HG02678 (cell line): Measurements from ENCODE around the gene NTM.
"Not testable (repeated sequence)": the region's sequence is repeated elsewhere in the genome, so short reads cannot be mapped to it uniquely, and the experiment has no call there.

ENCODE experiments used
- ATAC-seq: cut with Tn5 transposase; IDR thresholded peaks from one replicate; pipeline ENCODE4 v1.9.1; 2021; ENCODE audit warnings: mild to moderate bottlenecking, moderate library complexity; ENCODE audit not compliant: unreplicated experiment

The NTM gene

DNA sequence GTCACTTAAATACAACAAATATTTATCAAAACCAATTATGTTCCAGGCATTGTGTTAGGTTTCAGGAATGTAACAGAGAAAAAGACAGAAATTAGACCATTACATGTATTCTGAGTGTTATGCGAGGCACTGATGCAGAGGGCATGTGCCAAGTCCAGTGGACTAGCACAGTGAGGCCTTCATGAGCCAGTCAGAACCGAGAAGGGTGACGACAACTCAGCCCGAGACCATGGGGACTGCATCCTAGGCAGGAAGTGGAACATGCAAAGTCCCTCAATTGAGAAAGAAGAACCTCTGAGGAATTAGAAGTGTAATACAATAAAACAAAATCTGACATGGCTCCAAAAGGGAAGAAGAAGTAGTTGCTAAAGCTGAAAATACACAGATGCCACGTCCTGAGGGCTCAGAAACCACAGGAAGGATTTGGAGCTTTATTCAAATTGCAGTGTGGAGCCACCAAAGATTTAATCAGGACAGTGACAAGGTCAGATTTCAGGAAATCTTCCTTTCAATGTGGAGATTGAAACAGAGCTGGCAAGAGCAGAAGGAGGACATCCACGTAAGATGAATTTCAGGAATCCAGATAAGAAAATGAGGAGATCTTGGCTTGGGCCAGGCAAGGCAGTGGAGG is 529.6 kb downstream of the NTM start:
- ATAC-seq, result no peak

DNA sequence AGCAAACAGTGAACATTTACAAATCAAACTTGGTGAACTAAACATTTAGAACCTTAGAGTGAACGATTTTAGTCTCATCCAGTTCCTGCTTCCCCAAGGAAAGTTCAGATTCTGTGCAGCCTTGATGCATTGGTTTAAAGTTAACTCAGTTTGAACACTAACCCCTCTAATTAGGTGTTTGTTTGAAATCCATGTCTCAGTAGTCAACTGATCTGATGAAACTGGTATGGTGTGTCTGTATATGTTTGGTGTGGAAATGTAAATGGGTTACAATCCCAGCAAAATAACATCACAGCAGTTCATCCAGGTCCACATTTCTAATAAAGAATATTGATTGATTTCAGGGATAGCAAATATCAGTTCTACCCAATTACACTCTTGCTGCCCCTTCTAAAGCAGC is 532.0 kb downstream of the NTM start:
- ATAC-seq, result no peak

DNA sequence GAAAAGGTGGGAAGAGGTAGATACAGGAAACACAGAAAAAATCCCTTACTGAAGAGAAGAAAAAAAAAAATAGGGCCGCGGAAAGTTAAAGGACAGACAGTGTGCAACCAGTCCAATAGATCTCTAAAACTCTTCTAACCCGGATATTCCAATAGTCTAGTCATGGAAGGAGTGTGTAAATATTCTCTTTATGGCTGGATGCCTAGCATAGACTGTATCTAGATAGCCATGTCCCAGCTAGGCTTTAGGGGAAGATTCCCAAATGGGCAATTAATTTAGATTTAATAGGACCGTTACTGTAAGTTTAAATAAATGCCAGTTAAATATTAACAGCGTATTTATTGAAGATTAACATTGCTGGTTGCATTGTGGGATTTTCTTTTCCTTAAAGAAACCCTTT is 532.7 kb downstream of the NTM start:
- ATAC-seq, result no peak

DNA sequence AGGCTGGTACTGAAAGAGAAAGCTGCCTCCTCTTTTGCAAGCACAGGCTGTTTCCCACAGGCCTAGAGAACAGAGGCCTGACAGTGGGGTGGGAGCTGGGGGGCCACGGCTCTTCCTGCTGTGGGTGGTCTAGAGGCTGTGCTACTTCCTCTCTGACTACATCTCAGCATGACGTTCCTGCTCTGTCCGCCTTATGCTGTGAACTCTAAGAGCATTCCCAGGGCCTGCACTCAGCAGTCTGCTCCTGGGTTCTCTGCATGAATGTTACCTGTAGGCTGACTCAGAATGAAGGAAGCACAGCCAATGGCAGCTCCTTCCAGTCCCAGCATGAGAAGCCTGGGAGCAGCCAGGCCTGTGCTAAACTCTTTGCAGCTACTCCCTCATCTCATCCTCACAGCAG is 534.3 kb downstream of the NTM start:
- no peak for ATAC-seq

DNA sequence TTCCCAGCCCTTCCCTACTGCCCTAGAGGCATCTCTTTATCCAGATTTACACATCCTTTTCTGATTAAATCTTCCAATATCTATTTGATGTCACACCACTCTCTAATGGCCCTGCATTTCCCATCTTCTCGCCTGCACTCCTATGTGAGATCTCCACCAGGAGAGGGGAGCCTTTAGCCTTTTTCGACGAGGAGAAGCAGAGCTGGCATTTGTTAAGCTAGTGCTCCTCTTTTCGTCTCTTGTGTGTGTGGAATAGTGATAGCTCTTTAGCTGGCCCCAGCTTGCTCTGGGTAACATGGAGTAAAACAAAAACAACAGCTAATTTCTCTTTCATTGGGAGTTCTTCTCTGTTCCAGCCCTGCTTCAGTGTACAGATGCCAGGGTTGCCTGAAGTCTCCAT is 536.5 kb downstream of the NTM start:
- ATAC-seq, result no peak

DNA sequence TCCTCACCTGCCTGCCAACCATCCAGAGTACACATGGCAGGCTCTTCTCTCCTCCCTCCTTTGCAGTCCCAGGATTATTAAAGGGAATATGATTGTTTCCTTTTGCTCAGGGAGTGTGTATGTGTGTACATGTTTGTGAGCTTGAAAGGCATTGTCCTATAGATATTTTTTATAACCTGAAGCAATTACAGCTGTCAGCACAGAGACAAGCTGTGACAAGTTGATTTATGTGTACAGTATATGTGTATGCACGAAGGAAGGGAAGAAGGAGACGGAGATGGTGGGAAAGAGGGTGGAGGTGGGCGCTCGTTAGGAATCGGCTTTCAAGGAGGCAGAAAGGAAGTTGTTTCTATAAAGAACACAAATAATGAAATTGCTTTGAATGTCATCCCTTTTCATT is 537.0 kb downstream of the NTM start:
- no peak for ATAC-seq

DNA sequence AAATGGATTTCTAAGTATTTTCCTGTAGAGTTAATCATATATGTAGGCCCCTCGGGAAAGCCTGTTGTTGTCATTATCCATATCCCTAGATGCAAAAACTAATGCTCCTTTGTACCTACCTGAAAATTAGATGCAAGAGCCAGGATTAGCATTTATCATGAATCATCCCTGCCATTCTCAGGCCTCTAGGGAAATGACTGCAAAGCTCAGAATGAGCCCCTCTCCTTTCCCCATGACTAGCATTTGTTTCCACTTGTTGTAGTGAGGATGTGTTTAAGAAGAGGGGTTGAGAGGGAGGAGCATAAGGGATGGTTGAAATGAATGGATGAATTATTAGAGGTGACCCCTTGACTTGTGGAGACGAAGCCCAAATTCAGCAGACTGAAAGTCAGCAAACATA is 537.9 kb downstream of the NTM start:
- ATAC-seq, result no peak

DNA sequence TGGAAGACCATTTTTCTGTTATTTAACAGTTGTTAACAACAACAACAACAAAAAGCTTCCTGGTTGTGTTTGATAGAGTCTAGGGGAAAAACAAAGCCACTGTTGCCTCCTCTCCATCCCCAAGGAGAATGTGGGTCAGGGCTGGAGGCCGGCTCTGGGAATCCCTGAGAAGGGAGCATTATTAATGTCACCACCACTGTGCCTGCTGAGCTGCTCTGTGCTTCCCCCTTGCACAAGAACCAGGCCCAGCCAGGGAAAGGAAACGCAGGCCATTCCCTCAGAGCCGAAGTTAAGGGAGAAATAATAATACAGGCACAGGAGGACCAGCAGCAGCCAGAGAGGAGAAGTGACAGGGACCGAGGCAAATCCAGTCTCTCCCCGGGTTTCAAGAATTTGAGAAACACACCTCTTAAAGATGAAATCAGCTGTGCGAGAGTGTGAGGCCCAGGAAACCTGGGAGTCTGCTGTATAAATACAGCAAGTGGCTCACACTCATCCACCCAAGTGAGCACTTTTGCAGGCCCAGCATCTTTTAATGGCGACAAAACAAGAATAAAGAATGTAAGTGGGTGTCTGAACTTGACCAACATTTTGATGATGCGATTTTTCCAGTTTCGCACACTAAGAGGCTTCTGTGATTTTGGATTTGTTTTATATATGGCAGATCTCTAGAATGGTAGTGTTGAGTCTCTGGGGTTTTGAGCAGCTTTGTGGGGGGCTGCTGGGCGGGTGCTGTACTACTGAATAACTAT is 539.2 kb downstream of the NTM start:
- no peak for ATAC-seq

DNA sequence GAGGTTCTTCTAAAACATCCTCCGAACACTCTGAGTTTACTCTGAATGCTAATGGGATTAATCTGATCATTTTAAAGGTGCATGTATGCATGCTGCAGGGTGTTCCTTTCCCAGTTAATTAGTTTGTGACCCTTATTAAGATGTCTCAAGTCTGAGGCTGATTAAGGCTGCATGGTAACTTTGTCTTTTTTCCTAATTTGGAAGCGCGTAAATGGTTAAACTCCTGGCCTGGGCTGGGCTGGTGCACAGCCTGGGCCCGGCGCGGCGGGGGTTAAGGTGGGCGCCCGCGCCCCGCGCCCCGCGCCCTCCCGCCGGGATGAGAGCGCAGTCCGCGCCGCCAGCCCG is 539.7 kb downstream of the NTM start:
- no peak for ATAC-seq

DNA sequence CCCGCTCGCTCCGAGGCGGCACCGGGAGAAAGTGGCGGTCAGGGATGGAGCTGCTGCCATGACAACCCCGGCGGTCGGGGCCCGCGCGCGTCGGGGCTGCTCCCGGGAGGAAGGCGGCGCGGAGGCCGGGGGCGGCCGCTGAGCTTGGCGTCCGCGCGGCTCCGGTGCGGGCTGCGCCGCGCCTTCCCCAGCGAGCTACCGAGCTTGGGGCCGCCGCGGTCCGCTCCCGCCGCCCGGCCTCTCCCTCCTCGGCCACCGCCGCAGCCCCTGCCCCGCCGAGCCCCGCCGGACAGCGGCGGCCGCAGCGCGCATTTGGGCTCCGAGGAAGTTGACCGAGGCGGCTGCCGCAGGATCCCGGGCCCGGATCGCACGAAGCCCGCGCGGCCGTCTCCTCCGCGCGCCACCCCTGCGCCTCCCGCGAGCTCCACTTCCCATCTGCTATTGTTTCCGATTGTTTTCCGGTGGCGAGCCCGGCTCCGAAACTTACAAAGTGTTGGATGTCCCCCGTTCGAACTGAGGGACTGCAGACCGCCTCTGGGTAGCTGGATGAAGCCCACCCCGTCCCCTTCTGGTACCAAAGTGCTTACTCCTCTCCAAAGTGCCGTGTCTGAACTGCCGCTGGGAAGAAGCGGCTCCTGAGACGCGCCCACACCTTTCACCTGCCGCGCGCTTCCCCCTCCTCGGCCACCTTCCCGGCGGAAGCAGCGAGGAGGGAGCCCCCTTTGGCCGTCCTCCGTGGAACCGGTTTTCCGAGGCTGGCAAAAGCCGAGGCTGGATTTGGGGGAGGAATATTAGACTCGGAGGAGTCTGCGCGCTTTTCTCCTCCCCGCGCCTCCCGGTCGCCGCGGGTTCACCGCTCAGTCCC is 540.3 kb downstream of the NTM start:
- no peak for ATAC-seq

DNA sequence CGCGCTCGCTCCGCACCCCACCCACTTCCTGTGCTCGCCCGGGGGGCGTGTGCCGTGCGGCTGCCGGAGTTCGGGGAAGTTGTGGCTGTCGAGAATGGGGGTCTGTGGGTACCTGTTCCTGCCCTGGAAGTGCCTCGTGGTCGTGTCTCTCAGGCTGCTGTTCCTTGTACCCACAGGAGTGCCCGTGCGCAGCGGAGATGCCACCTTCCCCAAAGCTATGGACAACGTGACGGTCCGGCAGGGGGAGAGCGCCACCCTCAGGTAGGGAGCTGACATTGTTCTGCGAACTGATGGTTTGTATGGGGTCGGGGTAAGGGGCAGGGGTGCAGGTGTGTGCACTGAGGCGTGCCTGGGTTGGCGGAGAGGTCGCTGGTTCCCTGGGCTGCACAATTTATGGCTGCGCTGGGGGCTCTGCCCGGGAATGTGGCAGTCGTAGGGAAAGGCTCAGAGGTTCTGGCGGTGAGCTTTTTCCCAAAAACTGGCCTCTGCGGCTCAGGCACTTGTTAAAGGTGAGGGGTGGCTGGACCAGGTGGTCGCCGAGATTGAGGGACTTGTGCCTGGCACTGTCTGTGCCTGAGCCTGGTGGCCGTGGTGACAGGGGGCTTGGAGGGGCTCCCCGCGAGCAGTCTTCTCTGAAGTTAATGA is 541.1 kb downstream of the NTM start:
- ATAC-seq, result not testable (repeated sequence)

DNA sequence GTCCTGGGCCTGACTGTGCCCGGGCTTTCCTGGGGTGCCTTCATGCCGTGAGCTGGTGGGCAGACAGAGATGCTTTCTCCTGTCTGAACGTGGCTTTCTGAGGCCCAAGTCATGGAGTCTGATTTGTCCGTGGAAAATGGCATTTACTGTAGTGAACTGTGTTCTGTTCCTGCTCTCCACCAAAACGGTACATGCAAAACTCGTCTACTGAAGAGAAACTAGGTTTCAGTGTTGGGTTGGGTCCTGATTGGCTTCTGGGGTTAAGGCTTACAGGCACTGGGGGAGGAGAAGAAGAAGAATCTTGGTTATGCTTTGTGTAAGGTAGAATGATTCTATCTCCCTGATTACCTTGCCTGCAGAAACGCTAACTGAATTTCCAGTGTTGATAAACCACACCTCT is 541.7 kb downstream of the NTM start:
- no peak for ATAC-seq

DNA sequence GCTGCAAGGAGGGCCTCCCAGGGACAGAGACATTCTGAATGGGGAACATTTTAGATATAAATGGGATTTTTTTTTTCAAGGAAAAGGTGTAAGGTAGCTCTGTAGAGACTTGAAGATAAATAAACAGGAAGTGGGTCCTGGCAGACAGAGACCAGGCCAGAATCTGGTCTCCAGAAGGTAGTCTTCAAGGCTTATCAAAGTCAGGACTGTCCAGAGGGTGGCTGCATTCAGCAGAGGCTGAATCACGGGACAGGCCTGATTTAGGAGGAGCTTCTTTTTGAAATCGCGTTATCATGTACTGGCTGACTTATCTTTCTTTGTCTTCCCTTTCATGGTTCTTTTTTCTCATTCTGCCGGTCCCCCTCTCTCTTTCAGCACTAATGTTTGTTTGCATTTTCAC is 542.9 kb downstream of the NTM start:
- no peak for ATAC-seq

DNA sequence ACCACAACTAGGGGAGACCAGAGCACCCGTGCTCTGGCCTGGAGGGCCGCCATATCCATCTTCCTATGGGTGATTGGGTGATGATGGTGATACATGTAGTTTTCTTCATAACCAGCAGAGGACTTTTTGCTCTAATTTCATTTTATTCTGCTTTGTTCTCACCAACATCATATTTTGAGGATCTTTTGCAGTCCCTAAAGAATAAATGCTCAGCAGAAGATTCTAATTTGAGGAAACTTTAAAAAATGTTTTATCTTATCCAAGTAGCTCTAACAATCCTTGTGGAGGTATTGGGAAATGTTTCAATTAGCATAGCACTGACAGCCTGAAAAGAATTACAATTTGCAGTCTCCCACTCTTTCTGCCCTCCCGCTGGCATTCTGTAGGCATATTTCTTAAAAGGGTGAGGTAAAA is 544.0 kb downstream of the NTM start:
- no peak for ATAC-seq

DNA sequence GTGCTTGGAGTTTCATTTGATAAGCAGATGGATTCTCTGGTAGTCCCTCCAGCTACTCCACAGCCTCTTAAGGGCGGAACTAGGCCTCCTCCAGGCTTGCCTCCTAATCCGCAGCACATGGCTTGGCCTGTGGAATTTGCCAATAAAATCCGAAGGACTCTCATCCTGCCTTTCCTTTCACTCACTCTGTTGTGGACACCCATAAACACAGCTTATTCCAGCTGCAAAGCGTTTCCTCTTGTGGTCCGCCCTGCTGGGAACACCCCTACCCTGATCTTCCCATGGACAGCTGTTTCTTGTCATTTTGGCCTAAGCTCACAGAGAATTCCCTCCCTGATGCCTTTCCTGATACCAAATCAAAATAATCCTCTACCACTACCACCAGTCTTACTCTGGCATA is 546.2 kb downstream of the NTM start:
- ATAC-seq, result no peak

DNA sequence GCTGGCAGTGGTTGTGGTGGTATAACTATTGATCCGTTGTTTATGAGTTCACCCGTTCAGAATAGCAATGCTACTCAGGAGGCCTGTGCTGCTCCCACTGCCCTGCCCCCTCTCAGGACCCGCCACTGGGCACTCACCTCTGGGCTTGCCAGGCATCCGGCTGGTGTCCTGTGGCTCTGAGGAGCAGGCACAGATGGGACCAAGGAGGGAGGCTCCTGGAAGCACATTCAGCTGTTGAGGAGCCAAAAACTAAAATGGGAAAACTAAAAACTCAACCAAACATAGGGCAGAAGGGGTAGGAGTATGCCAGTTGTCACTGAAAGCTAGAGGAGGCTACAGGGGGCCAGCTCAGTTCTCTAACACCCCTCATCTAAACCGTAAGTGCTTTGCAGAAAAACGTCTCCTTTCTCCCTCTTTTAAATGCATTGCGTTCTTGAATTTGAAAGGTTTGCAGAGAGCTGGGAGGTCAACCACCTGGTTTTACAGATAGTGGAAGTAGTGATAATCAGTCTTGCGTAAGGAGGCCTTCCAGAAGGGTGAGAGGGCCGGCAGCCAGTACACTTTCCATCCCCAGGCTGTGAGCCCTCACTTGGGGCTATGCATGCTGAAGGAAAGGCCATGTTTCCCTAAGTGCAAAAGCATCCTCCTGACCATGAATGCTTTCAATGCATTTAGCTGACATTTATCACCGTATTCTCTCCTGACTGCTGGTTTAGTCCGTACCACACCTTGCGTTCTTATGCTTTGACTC is 547.4 kb downstream of the NTM start:
- ATAC-seq, result no peak

DNA sequence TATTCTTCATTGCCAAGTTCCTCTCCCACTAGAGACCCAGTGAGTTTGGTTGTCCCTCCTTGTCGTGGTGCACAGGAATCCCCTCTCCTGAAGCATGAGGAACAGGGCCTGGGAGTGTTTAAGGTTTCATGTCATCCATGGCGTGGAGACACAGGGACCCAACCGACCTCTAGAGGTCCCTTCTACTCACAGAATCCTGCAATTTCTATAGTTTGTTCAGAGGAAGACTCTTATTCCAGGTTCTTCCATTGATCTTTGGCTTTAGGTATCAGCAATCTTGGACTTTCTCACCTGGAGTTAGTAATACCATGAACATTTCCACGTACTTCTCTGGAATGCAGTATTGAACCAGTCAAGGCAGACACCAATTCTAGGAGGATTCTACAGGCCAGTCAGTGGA is 548.2 kb downstream of the NTM start:
- no peak for ATAC-seq

DNA sequence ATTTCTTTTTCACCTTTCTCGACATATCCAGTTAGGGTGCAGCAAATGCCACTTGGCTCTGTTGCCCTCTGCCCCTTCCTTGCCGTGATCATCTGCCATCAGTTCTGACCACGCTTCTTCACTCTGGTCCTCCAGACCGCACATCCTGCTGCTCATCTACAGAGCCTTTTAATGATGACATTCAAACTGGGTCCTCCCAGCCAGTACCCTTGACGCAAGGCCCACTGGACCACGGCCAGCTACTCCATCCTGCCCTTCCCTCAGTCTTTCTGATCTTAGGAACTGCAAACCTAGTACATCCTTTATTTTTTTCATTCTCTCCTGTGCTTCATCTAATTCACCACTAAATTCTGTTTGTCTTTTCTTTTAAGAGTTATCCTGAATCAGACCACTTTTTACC is 551.8 kb downstream of the NTM start:
- ATAC-seq, result no peak

DNA sequence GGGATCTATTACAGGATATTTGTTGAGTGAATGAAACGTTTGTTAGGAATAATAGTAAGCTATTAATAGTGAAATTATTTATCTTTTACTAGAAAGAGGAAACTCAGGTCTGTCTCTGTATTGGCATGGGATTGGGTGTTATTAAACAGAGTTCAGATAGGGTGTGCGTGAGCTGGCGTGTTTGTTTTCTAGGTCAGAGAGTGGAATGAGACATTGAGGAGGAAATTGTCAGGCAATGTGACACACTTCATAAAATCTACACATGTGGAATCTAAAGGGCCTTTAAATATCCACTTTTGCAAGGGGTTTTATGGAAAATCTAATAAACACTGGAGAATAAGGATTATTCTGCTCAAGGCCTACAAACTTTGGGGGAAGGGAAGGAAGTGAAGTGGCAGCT is 552.9 kb downstream of the NTM start:
- ATAC-seq, result no peak

DNA sequence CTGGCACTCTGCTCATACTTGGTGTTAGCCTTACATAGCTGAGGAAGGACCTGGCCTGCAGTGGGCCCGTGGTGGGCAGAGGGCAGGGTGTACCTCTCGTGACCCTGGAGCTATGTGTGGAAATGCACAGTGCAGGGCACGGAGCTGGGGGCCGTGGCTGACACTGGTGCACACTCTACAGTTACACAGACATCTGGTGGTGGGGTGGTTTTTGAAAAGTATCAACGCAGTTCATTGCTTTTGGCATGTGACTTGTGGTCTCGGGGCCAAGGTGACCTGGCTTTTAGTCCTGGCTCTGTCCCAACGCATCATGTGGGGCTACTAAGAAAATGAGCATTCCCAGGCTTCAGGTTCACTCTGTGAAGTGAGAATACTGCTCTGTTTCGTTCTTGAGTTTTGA is 553.6 kb downstream of the NTM start:
- no peak for ATAC-seq
